SH-SY5Y (cell line): ENCODE measurements around the gene CD244.

Experiments
- GATA2 ChIP-seq: IDR thresholded peaks from 2 replicates; pipeline ENCODE4 v1.6.1; 2011; ENCODE audit warnings: mild to moderate bottlenecking, low read depth, low read length
- GATA3 ChIP-seq: IDR thresholded peaks from 2 replicates; pipeline ENCODE4 v1.6.1; 2011; ENCODE audit warnings: low read depth, mild to moderate bottlenecking, low read length, moderate library complexity

DNA sequence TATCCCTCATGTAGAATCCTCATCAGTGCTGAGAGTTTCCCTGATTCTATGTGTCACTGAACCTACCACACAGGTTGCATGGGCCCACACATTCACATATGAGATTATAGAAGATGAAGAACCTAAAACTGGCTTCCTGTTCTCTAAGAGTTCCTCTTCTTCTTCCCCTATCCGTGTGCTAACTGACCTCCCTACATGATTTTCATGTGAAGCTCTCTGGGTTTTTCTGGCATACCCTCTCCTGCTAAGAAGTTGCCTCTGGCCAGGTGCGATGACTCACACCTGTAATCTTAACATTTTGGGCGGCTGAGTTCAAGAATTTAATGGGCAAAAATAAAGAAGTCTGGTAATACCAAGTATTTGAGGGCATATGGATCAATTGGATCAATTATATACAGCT, 5.5 kb upstream of the CD244 start:
- TF ChIP-seq GATA3, result no peak
- TF ChIP-seq GATA2, result no peak
